Activated T-helper 1 cell treated with Interleukin-2 at 50 U/mL for 16 hours (primary cell): ENCODE data around the gene DCP1B.

Experiments used
- DNase-seq: peaks from one replicate; pipeline ENCODE4 v3.0.0-alpha.2; 2020; ENCODE audit warnings: low read depth

DCP1B gene

DNA sequence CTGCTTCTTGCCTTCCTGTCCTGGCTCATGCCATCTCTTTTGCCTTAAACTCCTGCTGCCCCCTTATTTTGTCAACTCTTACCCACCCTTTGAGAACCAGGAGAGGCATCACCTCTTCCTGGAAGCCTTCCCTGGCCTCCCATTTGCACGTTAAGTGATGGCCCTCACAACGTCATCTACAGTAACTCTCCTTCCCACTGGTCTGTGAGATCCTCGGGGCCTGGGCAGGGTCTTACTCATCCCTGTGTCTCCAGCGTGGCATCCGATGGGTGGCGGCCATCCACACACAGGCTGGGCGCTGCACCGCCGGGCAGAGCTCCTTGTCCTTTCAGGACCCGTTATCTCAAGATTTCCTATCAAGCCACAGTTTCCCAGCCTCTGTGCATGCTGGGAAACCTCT is 69.0 kb downstream of the DCP1B start:
- no peak for DNase-seq

GRCh38 chr12:1934831-1935230 is 69.4 kb downstream of the DCP1B start:
- DNase-seq, result no peak

DNA sequence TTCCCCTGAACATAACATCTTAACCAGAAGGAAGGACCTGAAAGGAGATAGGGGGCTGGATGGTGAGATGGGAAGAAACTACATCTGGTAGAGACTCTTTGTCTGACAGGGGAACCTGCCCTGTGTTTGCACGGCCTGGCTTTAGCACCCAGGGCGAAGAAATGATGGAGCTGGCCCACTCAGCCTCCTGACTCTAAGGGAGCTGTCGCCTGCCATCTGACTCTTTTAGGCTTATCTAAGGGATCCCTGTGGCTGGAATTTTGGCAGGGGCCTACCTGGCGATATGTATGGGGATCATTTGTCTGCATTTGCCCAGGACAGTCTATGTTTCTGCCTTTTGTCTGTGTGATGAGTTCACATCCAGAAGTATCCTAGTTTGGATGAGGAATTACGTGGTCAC is 70.2 kb downstream of the DCP1B start:
- DNase-seq, result no peak

- no peak for DNase-seq
These were observed 70.8 kb downstream of the DCP1B start for GRCh38 chr12:1933342-1934051.

GRCh38 chr12:1932264-1932777 is 71.9 kb downstream of the DCP1B start:
- DNase-seq, result no peak

- DNase-seq, result no peak
These were observed 72.6 kb downstream of the DCP1B start for GRCh38 chr12:1931642-1932041.

DNA sequence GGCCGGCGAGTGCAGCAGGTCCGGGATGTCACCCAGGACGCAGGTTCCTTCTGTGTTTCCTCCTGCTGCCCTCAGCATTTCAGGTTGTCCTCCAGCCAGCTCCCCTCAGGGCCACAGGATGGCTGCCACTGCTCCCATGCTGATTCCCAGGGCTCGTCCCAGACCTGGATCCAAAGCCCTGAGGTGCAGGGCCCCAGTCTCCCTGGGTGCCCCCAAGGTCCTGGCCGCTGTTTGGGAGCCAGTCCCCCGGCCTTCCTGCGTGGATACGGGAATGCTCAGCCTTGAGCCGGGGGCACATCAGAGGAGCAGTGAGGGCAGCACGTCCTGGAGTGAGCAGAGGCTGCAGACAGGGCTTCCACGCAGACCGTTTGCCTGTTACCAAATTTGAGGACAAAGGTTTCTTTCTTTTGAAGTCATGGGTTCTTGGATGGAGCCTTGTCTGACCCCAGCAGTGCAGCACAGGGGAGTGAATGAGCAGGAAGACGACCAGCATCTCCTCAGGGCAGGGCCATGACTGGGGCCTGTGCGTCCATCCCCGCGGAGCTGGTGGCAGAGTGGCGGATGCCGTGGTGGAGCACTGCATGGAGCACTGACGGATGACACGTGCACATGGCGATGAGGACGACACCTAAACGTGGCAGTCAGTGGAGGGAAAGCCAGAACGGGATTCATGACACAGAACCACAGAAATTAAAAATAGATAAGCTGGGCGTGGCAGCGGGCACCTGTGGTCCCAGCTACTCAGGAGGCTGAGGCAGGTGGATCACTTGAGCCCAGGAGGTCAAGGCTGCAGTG is 73.3 kb downstream of the DCP1B start:
- DNase-seq, result no peak

GRCh38 chr12:1929985-1930802 is 74.1 kb downstream of the DCP1B start:
- DNase-seq, result no peak

GRCh38 chr12:1929241-1929984 is 74.8 kb downstream of the DCP1B start:
- no peak for DNase-seq

DNA sequence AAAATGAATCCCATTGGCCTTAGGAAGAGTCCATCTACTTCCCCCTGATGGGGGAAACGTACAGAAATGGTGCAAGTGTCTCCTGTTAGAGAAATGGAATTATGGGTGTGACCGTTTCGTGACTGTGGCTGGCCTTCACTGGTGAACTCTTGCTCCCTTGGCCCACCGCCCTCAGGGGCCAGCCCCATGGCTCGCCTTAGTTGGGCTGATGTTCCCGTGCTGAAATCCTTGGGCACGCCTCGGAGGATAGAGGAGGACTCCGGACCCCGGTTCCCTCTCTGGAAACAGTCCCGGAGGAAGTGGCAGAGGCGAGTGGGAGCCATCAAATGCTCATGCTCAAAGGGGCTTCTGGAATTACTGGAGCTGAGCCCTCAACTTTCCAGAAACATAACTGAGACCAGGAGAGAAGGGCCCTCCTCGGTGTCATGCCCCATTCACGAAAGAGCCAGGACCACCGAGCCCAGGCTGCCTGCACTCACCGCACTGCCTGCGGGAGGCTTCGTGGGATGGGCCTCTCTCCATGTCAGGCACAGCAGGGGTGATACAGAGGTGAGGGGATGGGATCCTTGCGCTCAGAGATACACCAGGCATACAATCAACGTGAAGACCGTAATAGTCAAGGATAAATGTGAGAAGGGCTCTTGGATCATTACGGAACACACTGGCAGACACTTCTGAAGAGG is 75.7 kb downstream of the DCP1B start:
- no peak for DNase-seq

DNA sequence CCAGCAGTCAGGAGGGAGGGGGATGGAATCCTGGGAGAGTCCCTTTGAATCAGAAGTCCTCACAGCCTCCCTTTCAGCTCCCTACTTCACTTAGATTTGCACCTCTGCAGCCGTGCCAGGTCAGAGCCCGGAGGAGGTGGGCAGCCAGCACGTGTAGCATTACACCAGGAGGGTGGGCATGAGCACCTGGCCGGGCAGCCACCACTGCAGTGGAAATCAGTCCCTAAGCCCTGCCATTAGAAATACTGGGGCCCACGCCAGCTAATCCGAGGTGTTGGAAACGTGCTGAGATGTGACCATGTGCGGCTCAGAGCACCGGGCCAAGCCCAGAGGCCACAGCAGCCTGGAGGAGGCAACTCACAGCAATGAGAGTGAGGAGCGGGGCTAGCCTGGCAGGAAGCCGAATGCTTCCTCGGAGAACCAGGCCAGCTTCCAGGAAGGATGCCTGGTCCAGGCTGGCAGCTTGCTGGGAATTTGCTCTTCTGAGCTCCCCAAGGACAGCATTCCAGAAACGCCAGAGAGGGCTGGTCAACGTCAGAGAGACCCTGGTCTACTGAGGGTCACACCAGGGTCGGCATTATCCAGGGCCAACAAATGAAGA is 76.4 kb downstream of the DCP1B start:
- DNase-seq, result no peak

- DNase-seq, result no peak
These were observed 77.1 kb downstream of the DCP1B start for GRCh38 chr12:1927051-1927680.

- DNase-seq, result no peak
These were observed 78.0 kb downstream of the DCP1B start for GRCh38 chr12:1926251-1926657.

- DNase-seq, result no peak
These were observed 78.6 kb downstream of the DCP1B start for GRCh38 chr12:1925684-1926006.

DNA sequence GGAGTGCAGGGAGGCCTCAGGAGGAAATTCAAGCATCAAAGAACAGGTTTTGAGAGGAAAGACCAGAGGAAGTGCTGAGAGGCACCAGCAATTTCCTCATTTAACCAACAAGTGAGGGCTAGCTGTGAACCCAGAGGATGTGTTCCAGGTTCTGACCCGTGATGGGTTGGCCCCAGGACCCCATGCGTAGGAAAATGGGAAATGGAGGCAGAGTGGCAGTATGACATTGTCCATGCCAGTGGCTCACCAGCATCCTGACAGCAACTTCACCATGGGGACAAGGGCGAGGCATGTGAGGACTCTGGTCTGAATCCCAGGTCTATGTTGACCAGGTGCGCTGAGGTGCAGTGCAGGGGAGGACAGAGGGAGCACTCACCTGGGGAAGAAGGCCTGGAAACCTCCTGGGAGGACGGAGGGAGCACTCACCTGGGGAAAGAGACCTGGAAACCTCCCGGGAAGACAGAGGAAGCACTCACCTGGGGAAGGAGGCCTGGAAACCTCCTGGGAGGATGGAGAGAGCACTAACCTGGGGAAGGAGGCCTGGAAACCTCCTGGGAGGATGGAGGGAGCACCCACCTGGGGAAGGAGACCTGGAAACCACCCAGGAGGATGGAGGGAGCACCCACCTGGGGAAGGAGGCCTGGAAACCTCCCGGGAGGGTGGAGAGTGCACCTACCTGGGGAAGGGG is 79.1 kb downstream of the DCP1B start:
- DNase-seq, result no peak

- no peak for DNase-seq
These were observed 81.3 kb downstream of the DCP1B start for GRCh38 chr12:1922985-1923384.

- no peak for DNase-seq
These were observed 82.1 kb downstream of the DCP1B start for GRCh38 chr12:1922075-1922709.

GRCh38 chr12:1920971-1921370 is 83.3 kb downstream of the DCP1B start:
- DNase-seq, result no peak

DNA sequence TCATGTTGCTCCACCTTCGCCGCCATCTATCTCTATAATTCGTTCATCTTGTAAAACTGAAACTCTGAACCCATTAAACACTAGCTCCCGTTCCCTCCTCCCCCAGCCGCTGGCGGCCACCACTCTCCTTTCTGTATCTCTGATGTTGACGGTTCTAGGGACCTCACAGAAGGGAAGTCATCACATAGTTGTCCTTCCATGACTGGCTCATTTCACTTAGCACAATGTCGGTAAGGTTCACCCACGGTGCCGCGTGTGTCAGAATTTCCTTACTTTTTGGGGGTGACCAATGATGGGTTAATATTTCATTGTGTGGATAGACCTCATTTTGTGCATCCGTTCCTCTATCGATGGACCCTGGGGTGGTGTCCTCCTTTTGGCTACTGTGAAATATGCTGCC is 83.8 kb downstream of the DCP1B start:
- DNase-seq, result no peak
